Type B pancreatic cell (in vitro differentiated cells): Measurements from ENCODE around the gene HSPB8. TPM values are rescaled to one million over a fixed set of nuclear protein-coding genes. Genes with fewer than 3 reads are reported as not detected.

Source experiments
- DNase-seq: peaks from one replicate; pipeline ENCODE4 v3.0.0; 2021; ENCODE audit warnings: mixed read lengths; ENCODE audit not compliant: unreplicated experiment; ENCODE audit errors: extremely low spot score
- H3K27ac Mint-ChIP-seq: 2 replicates; pipeline ENCODE4 v1.8.0; 2021; ENCODE audit warnings: mild to moderate bottlenecking, mixed read lengths
- H3K27me3 Mint-ChIP-seq: 2 replicates; pipeline ENCODE4 v1.8.0; 2021; ENCODE audit warnings: mixed read lengths
- H3K36me3 Mint-ChIP-seq: 2 replicates; pipeline ENCODE4 v1.8.0; 2021; ENCODE audit warnings: mixed read lengths
- H3K4me1 Mint-ChIP-seq: one replicate; pipeline ENCODE4 v1.8.0; 2021; ENCODE audit warnings: mixed read lengths; ENCODE audit not compliant: unreplicated experiment
- H3K4me3 Mint-ChIP-seq: 2 replicates; pipeline ENCODE4 v1.8.0; 2021; ENCODE audit warnings: mild to moderate bottlenecking, mixed read lengths
- H3K9me3 Mint-ChIP-seq: 2 replicates; pipeline ENCODE4 v1.8.0; 2021; ENCODE audit warnings: mixed read lengths
- total RNA-seq: library from RNA; stranded (reverse); gene quantifications from 2 replicates; pipeline ENCODE4 v1.2.1, GENCODE V29; 2021; ENCODE audit warnings: low replicate concordance
- TF ChIP-seq, protein P1 (sequence below): fragments of 200-600 bp; sonication (generic); conservative IDR thresholded peaks from 2 replicates; pipeline ENCODE4 v1.5.0; 2021; ENCODE audit warnings: antibody characterized with exemption, mild to moderate bottlenecking

The HSPB8 gene
- total RNA-seq, 1 donor from 2014 or later: 17.0 TPM

GRCh38 chr12:119225454-119225853, 46.7 kb downstream of the HSPB8 start:
- Mint-ChIP-seq H3K4me3 (no peak overlapping the region), H3K27ac (no peak overlapping the region), H3K36me3 (no peaks in the 10 kb centered on the region), H3K9me3 (peaks cover 10% of the 10 kb centered on the region), H3K27me3 (peaks cover 11% of the 10 kb centered on the region), H3K4me1 (peaks cover 6% of the 10 kb centered on the region)
- DNase-seq: no peak
- TF ChIP-seq, protein P1, sequence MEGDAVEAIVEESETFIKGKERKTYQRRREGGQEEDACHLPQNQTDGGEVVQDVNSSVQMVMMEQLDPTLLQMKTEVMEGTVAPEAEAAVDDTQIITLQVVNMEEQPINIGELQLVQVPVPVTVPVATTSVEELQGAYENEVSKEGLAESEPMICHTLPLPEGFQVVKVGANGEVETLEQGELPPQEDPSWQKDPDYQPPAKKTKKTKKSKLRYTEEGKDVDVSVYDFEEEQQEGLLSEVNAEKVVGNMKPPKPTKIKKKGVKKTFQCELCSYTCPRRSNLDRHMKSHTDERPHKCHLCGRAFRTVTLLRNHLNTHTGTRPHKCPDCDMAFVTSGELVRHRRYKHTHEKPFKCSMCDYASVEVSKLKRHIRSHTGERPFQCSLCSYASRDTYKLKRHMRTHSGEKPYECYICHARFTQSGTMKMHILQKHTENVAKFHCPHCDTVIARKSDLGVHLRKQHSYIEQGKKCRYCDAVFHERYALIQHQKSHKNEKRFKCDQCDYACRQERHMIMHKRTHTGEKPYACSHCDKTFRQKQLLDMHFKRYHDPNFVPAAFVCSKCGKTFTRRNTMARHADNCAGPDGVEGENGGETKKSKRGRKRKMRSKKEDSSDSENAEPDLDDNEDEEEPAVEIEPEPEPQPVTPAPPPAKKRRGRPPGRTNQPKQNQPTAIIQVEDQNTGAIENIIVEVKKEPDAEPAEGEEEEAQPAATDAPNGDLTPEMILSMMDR: no peak

GRCh38 chr12:119227292-119227691, 48.6 kb downstream of the HSPB8 start:
- Mint-ChIP-seq H3K4me1 (peaks cover 6% of the 10 kb centered on the region), H3K4me3 (no peak overlapping the region), H3K27ac (no peak overlapping the region), H3K27me3 (peaks cover 19% of the 10 kb centered on the region), H3K36me3 (no peaks in the 10 kb centered on the region), H3K9me3 (peaks cover 10% of the 10 kb centered on the region)
- no peak for DNase-seq
- TF ChIP-seq, protein P1: no peak

DNA sequence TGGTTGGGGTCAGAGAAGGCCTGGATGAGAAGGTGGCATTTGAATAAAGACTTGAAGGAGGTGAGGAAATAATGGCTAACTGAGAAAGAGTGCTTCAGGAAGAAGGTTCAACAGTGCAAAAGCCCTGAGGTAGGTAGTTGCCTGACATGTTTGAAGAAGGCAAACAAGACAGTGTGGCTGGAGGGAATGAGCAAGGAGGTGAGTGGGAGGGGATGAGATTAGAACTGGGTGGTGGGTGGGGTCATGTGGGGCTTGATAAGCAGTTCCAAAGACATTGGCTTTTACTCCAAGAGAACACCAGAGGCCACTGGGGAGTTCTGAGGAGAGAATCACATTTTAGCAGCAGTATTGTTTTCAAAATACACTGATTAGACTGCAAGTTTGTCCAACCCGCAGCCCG, 50.5 kb downstream of the HSPB8 start:
- peaks cover 10% of the 10 kb centered on the region for H3K9me3 Mint-ChIP-seq
- DNase-seq: no peak
- TF ChIP-seq, protein P1: no peak
- H3K36me3 Mint-ChIP-seq: no peaks in the 10 kb centered on the region
- H3K4me1 Mint-ChIP-seq: peaks cover 6% of the 10 kb centered on the region
- no peak overlapping the region for H3K27ac Mint-ChIP-seq
- no peak overlapping the region for H3K4me3 Mint-ChIP-seq
- H3K27me3 Mint-ChIP-seq: peaks cover 32% of the 10 kb centered on the region

GRCh38 chr12:119229837-119230236, 51.1 kb downstream of the HSPB8 start:
- no peak for DNase-seq
- Mint-ChIP-seq H3K36me3 (no peaks in the 10 kb centered on the region), H3K9me3 (peaks cover 10% of the 10 kb centered on the region), H3K4me3 (peak overlapping the region; percentile 83), H3K27ac (peak overlapping the region; percentile 32), H3K27me3 (peaks cover 32% of the 10 kb centered on the region), H3K4me1 (peaks cover 6% of the 10 kb centered on the region)
- TF ChIP-seq, protein P1: no peak

DNA sequence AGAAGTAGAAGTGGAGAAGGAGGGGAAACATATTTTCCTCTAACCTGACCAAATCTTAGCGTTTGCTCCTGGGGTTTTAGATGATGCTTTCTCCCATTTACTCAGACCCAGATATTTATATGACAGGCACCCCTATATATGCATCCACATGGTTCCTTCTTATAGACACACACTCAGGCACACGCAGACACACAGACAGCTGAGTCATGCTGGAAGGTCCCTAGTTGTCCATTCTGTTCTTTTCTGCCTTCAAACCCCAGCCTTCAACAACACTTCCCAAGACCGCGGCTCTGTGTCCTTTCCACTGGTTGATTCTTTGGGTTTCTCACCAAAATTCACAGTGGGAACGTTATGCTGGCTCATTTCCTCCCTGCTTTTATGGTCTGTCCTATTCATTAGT, 52.1 kb downstream of the HSPB8 start:
- Mint-ChIP-seq H3K27me3 (peaks cover 29% of the 10 kb centered on the region), H3K36me3 (no peaks in the 10 kb centered on the region), H3K27ac (no peak overlapping the region), H3K9me3 (peaks cover 10% of the 10 kb centered on the region), H3K4me1 (peaks cover 6% of the 10 kb centered on the region), H3K4me3 (no peak overlapping the region)
- no peak for DNase-seq
- TF ChIP-seq, protein P1: no peak

DNA sequence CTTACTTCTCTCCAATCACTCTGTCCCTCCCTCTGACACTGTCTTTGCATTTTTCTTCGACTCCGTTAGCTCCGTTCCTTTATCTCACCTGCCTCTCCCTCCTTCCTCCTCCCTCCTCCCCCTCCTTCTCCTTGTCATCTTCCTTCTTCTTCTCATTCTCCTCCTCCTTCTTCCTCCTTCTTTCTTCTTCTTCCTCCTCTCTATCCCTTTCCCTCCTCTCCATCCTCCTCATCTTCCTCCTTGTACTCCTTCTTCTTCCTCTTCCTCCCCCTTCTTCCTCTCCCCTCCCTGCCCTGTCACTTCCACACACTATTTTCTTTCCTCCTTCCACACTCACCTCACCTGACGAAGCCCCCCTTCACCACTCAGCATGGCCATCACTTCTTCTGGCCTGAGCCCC, 53.0 kb downstream of the HSPB8 start:
- TF ChIP-seq, protein P1: no peak
- no peak for DNase-seq
- H3K27ac Mint-ChIP-seq: no peak overlapping the region
- no peak overlapping the region for H3K4me3 Mint-ChIP-seq
- peaks cover 10% of the 10 kb centered on the region for H3K9me3 Mint-ChIP-seq
- H3K4me1 Mint-ChIP-seq: peaks cover 6% of the 10 kb centered on the region
- peaks cover 26% of the 10 kb centered on the region for H3K27me3 Mint-ChIP-seq
- H3K36me3 Mint-ChIP-seq: no peaks in the 10 kb centered on the region
